H9 (cell line): ENCODE results near the gene KRT34. TPM values are rescaled to one million over a fixed set of nuclear protein-coding genes. Genes with fewer than 3 reads are reported as not detected.

Experiments used
- DNase-seq: peaks from one replicate; pipeline ENCODE4 v3.0.0-alpha.2; 2017
- H2AFZ ChIP-seq: one replicate; pipeline ENCODE4 v1.6.1; 2013; ENCODE audit warnings: mild to moderate bottlenecking, low read length, control low read depth, moderate library complexity
- H2AK5ac ChIP-seq: 2 replicates; pipeline ENCODE4 v1.6.1; 2013; ENCODE audit warnings: low read length, control low read depth, mixed read lengths; ENCODE audit not compliant: insufficient read length
- H2BK120ac ChIP-seq: one replicate; pipeline ENCODE4 v1.6.1; 2013; ENCODE audit warnings: low read depth, mild to moderate bottlenecking, low read length, control low read depth, inconsistent platforms; ENCODE audit not compliant: poor library complexity, severe bottlenecking
- H2BK12ac ChIP-seq: 2 replicates; pipeline ENCODE4 v1.6.1; 2013; ENCODE audit warnings: low read length, control low read depth, mixed read lengths, low read depth; ENCODE audit not compliant: insufficient read length
- H2BK15ac ChIP-seq: 2 replicates; pipeline ENCODE4 v1.6.1; 2013; ENCODE audit warnings: low read depth, low read length, control low read depth
- H2BK20ac ChIP-seq: one replicate; pipeline ENCODE4 v1.6.1; 2013; ENCODE audit warnings: low read depth, mild to moderate bottlenecking, low read length, control low read depth, inconsistent platforms; ENCODE audit not compliant: poor library complexity, severe bottlenecking
- H2BK5ac ChIP-seq: 2 replicates; pipeline ENCODE4 v1.6.1; 2013; ENCODE audit warnings: low read length, control low read depth, mixed read lengths; ENCODE audit not compliant: insufficient read length
- H3K14ac ChIP-seq: 2 replicates; pipeline ENCODE4 v1.6.1; 2013; ENCODE audit warnings: low read length, control low read depth; ENCODE audit not compliant: insufficient read depth
- H3K18ac ChIP-seq: 2 replicates; pipeline ENCODE4 v1.6.1; 2013; ENCODE audit warnings: low read depth, mild to moderate bottlenecking, mixed read lengths, low read length, control low read depth; ENCODE audit not compliant: insufficient read length
- H3K23ac ChIP-seq: 2 replicates; pipeline ENCODE4 v1.6.1; 2013; ENCODE audit warnings: low read length, control low read depth, mixed read lengths, low read depth; ENCODE audit not compliant: insufficient read length
- H3K23me2 ChIP-seq: 2 replicates; pipeline ENCODE4 v1.6.1; 2013; ENCODE audit warnings: low read depth, mild to moderate bottlenecking, mixed read lengths, low read length, control low read depth; ENCODE audit not compliant: insufficient read length, poor library complexity, severe bottlenecking
- H3K27ac ChIP-seq: 2 replicates; pipeline ENCODE4 v1.5.1; 2013; ENCODE audit warnings: low read length, control low read depth, mixed read lengths, low read depth; ENCODE audit not compliant: insufficient read length
- H3K27me3 ChIP-seq: 2 replicates; pipeline ENCODE4 v1.6.1; 2013; ENCODE audit warnings: low read length, control low read depth, inconsistent platforms; ENCODE audit not compliant: insufficient read depth
- H3K4ac ChIP-seq: 2 replicates; pipeline ENCODE4 v1.6.1; 2013; ENCODE audit warnings: low read depth, mild to moderate bottlenecking, control low read depth, inconsistent platforms, low read length, moderate library complexity
- H3K4me1 ChIP-seq: 2 replicates; pipeline ENCODE4 v1.6.1; 2013; ENCODE audit warnings: low read length, control low read depth, inconsistent platforms; ENCODE audit not compliant: insufficient read depth
- H3K4me2 ChIP-seq: 2 replicates; pipeline ENCODE4 v1.6.1; 2013; ENCODE audit warnings: low read length, control low read depth, mixed read lengths; ENCODE audit not compliant: insufficient read length, insufficient read depth
- H3K56ac ChIP-seq: 2 replicates; pipeline ENCODE4 v1.6.1; 2013; ENCODE audit warnings: low read depth, mild to moderate bottlenecking, mixed read lengths, low read length, control low read depth; ENCODE audit not compliant: insufficient read length
- H3K79me1 ChIP-seq: 2 replicates; pipeline ENCODE4 v1.6.1; 2013; ENCODE audit warnings: low read depth, mild to moderate bottlenecking, moderate library complexity, low read length, control low read depth, inconsistent platforms; ENCODE audit not compliant: insufficient read depth, poor library complexity, severe bottlenecking
- H3K79me2 ChIP-seq: 2 replicates; pipeline ENCODE4 v1.6.1; 2013; ENCODE audit warnings: low read length, control low read depth, inconsistent platforms; ENCODE audit not compliant: insufficient read depth
- H3K9ac ChIP-seq: 2 replicates; pipeline ENCODE4 v1.6.1; 2013; ENCODE audit warnings: low read length, control low read depth, mixed read lengths; ENCODE audit not compliant: insufficient read length; ENCODE audit errors: extremely low read depth
- H3K9me3 ChIP-seq: one replicate; pipeline ENCODE4 v1.6.1; 2013; ENCODE audit warnings: low read depth, low read length, inconsistent platforms; ENCODE audit not compliant: control insufficient read depth
- H3T11ph ChIP-seq: one replicate; pipeline ENCODE4 v1.6.1; 2013; ENCODE audit warnings: mild to moderate bottlenecking, low read length, control low read depth, inconsistent platforms
- H4K20me1 ChIP-seq: one replicate; pipeline ENCODE4 v1.6.1; 2013; ENCODE audit not compliant: control insufficient read depth, insufficient read length, insufficient read depth
- H4K5ac ChIP-seq: 2 replicates; pipeline ENCODE4 v1.6.1; 2013; ENCODE audit warnings: low read depth, mild to moderate bottlenecking, mixed read lengths, low read length, control low read depth; ENCODE audit not compliant: insufficient read length
- H4K8ac ChIP-seq: replicated peaks from 2 replicates; pipeline ENCODE4 v1.6.1; 2013; ENCODE audit warnings: low read length, control low read depth, mixed read lengths, low read depth; ENCODE audit not compliant: insufficient read length
- H4K91ac ChIP-seq: 2 replicates; pipeline ENCODE4 v1.6.1; 2013; ENCODE audit warnings: low read depth, mild to moderate bottlenecking, moderate library complexity, mixed read lengths, low read length, control low read depth; ENCODE audit not compliant: insufficient read length
- H3K27ac Mint-ChIP-seq, 3 experiments: 2 replicates in 2 of 3; 3 replicates in 1 of 3; pipeline ENCODE4 v1.8.0; 2020 to 2021; ENCODE audit warnings: mixed read lengths in 3 of 3, mild to moderate bottlenecking in 1 of 3, moderate library complexity in 1 of 3
- H3K27me3 Mint-ChIP-seq: 2 replicates; pipeline ENCODE4 v1.8.0; 2021; ENCODE audit warnings: low read depth, mild to moderate bottlenecking, moderate library complexity, mixed read lengths
- H3K36me3 Mint-ChIP-seq, 3 experiments: 2 replicates in 2 of 3; 3 replicates in 1 of 3; pipeline ENCODE4 v1.8.0; 2020 to 2021; ENCODE audit warnings: low read depth in 3 of 3, mixed read lengths in 3 of 3; ENCODE audit not compliant: insufficient read depth in 1 of 3
- H3K4me1 Mint-ChIP-seq, 2 experiments: 2 replicates each; pipeline ENCODE4 v1.8.0; 2020; ENCODE audit warnings: mixed read lengths in 2 of 2
- H3K4me3 Mint-ChIP-seq, 2 experiments: 2 replicates in 1 of 2; 3 replicates in 1 of 2; pipeline ENCODE4 v1.8.0; 2020 to 2021; ENCODE audit warnings: mild to moderate bottlenecking in 2 of 2, mixed read lengths in 2 of 2, moderate library complexity in 1 of 2
- H3K9me3 Mint-ChIP-seq, 2 experiments: 2 replicates in 1 of 2; 3 replicates in 1 of 2; pipeline ENCODE4 v1.8.0; 2020; ENCODE audit warnings: mild to moderate bottlenecking in 2 of 2, mixed read lengths in 2 of 2, moderate library complexity in 1 of 2
- WGBS: extraction: QIAGEN DNeasy Blood & Tissue Kit; methylation state at CpG from one replicate; pipeline ENCODE4 v1.1.7; 2013; ENCODE audit warnings: missing lambda C conversion rate, low lambda C conversion rate, mixed read lengths; ENCODE audit not compliant: insufficient read length; ENCODE audit errors: extremely low coverage; 5-methylcytosine and 5-hydroxymethylcytosine counted together
- total RNA-seq: library from RNA; stranded (reverse); gene quantifications from 2 replicates; pipeline ENCODE4 v1.2.1, GENCODE V29; 2021
- TF ChIP-seq, protein P1 (sequence below): fragments of 200-600 bp; sonication (generic); conservative IDR thresholded peaks from 3 replicates; pipeline ENCODE4 v1.8.0; 2021; ENCODE audit warnings: antibody characterized with exemption, mild to moderate bottlenecking

KRT34 gene
- total RNA-seq, 1 experiment from 2014 or later: not detected

GRCh38 chr17:41367426-41368075 is 14.6 kb downstream of the KRT34 start:
- Histone ChIP-seq H3K23ac (no peak overlapping the region), H3K9me3 (no peaks in the 10 kb centered on the region), H3K4ac (no peak overlapping the region), H3K14ac (no peak overlapping the region), H3K9ac (no peak overlapping the region), H2AFZ (no peak overlapping the region), H4K91ac (no peak overlapping the region), H4K20me1 (no peaks in the 10 kb centered on the region), H4K8ac (no peak overlapping the region), H3K18ac (no peak overlapping the region), H2BK120ac (no peak overlapping the region), H3K23me2 (no peaks in the 10 kb centered on the region), H2BK12ac (no peak overlapping the region), H3T11ph (no peak overlapping the region), H3K4me2 (no peak overlapping the region), H2BK5ac (no peak overlapping the region), H3K27ac (no peak overlapping the region), H2BK20ac (no peak overlapping the region), H2AK5ac (no peak overlapping the region), H3K27me3 (no peaks in the 10 kb centered on the region), H3K79me1 (no peaks in the 10 kb centered on the region), H3K56ac (no peak overlapping the region), H4K5ac (no peak overlapping the region), H3K79me2 (no peaks in the 10 kb centered on the region), H3K4me1 (no peaks in the 10 kb centered on the region), H2BK15ac (no peak overlapping the region)
- Mint-ChIP-seq H3K4me3 (no peak overlapping the region), H3K27ac (no peak overlapping the region), H3K9me3 (no peaks in the 10 kb centered on the region), H3K27me3 (peaks cover 4% of the 10 kb centered on the region; the same call in 1 of the 2 replicates), H3K4me1 (no peaks in the 10 kb centered on the region), H3K36me3 (no peaks in the 10 kb centered on the region)
- TF ChIP-seq, protein P1, sequence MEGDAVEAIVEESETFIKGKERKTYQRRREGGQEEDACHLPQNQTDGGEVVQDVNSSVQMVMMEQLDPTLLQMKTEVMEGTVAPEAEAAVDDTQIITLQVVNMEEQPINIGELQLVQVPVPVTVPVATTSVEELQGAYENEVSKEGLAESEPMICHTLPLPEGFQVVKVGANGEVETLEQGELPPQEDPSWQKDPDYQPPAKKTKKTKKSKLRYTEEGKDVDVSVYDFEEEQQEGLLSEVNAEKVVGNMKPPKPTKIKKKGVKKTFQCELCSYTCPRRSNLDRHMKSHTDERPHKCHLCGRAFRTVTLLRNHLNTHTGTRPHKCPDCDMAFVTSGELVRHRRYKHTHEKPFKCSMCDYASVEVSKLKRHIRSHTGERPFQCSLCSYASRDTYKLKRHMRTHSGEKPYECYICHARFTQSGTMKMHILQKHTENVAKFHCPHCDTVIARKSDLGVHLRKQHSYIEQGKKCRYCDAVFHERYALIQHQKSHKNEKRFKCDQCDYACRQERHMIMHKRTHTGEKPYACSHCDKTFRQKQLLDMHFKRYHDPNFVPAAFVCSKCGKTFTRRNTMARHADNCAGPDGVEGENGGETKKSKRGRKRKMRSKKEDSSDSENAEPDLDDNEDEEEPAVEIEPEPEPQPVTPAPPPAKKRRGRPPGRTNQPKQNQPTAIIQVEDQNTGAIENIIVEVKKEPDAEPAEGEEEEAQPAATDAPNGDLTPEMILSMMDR: no peak
- no peak for DNase-seq
- no CpG with 5 or more reads among the region's 10 CpGs for WGBS
